Neural progenitor cell (in vitro differentiated cells): Measurements from ENCODE around the gene LPA. TPM values are rescaled to one million over a fixed set of nuclear protein-coding genes. Genes with fewer than 3 reads are reported as not detected.
"Not testable (repeated sequence)": the region's sequence is repeated elsewhere in the genome, so short reads cannot be mapped to it uniquely, and the experiment has no call there.

ENCODE experiments used
- DNase-seq: peaks from one replicate; pipeline ENCODE4 v3.0.0-alpha.2; 2016; ENCODE audit warnings: low spot score
- H2AFZ ChIP-seq: fragments of 200-600 bp; sonication (generic); replicated peaks from 2 replicates; pipeline ENCODE4 v1.6.1; 2016; ENCODE audit warnings: antibody characterized with exemption
- H3F3A ChIP-seq: fragments of 200-600 bp; sonication (generic); 2 replicates; pipeline ENCODE4 v1.6.1; 2016; ENCODE audit warnings: antibody characterized with exemption, low read depth
- H3K27ac ChIP-seq: fragments of 200-600 bp; sonication (generic); 2 replicates; pipeline ENCODE4 v1.5.1; 2016; ENCODE audit warnings: mild to moderate bottlenecking
- H3K27me3 ChIP-seq: fragments of 200-600 bp; sonication (generic); 2 replicates; pipeline ENCODE4 v1.6.1; 2016; ENCODE audit warnings: mild to moderate bottlenecking, moderate library complexity
- H3K36me3 ChIP-seq: fragments of 200-600 bp; sonication (generic); 2 replicates; pipeline ENCODE4 v1.5.1; 2016
- H3K4me1 ChIP-seq: fragments of 200-600 bp; sonication (generic); 2 replicates; pipeline ENCODE4 v1.6.1; 2016; ENCODE audit warnings: mixed run types
- H3K4me2 ChIP-seq: fragments of 200-600 bp; sonication (generic); 2 replicates; pipeline ENCODE4 v1.6.1; 2016
- H3K4me3 ChIP-seq: fragments of 200-600 bp; sonication (generic); 2 replicates; pipeline ENCODE4 v1.5.1; 2016
- H3K79me2 ChIP-seq: fragments of 200-600 bp; sonication (generic); 2 replicates; pipeline ENCODE4 v1.6.1; 2016; ENCODE audit warnings: low read depth
- H3K9ac ChIP-seq: fragments of 200-600 bp; sonication (generic); 2 replicates; pipeline ENCODE4 v1.6.1; 2016
- H3K9me3 ChIP-seq: fragments of 200-600 bp; sonication (generic); 2 replicates; pipeline ENCODE4 v1.5.1; 2016; ENCODE audit warnings: low read depth
- H4K20me1 ChIP-seq: fragments of 200-600 bp; sonication (generic); 2 replicates; pipeline ENCODE4 v1.6.1; 2016; ENCODE audit warnings: low read depth
- H3K27ac Mint-ChIP-seq: 3 replicates; pipeline ENCODE4 v1.8.0; 2021; ENCODE audit warnings: mixed read lengths
- H3K27me3 Mint-ChIP-seq: 2 replicates; pipeline ENCODE4 v1.8.0; 2022; ENCODE audit warnings: low read depth, mild to moderate bottlenecking, inconsistent platforms, moderate library complexity, mixed read lengths; ENCODE audit not compliant: insufficient read depth
- H3K36me3 Mint-ChIP-seq: 3 replicates; pipeline ENCODE4 v1.8.0; 2021; ENCODE audit warnings: mixed read lengths
- H3K4me1 Mint-ChIP-seq: 3 replicates; pipeline ENCODE4 v1.8.0; 2021; ENCODE audit warnings: mixed read lengths
- H3K4me3 Mint-ChIP-seq: 3 replicates; pipeline ENCODE4 v1.8.0; 2021; ENCODE audit warnings: mild to moderate bottlenecking, moderate library complexity, mixed read lengths
- H3K9me3 Mint-ChIP-seq: 3 replicates; pipeline ENCODE4 v1.8.0; 2020; ENCODE audit warnings: mixed read lengths
- EZH2 ChIP-seq: fragments of 200-600 bp; sonication (generic); IDR thresholded peaks from 2 replicates; pipeline ENCODE4 v1.6.1; 2017; ENCODE audit warnings: antibody characterized with exemption, mild to moderate bottlenecking, moderate library complexity
- EZH2phosphoT487 ChIP-seq: fragments of 200-600 bp; sonication (generic); IDR thresholded peaks from 2 replicates; pipeline ENCODE4 v1.6.1; 2017; ENCODE audit warnings: antibody characterized with exemption
- total RNA-seq: library from RNA; depleted of rRNA; stranded (reverse); fragments of >200 nt; gene quantifications from 2 replicates; pipeline ENCODE4 v1.2.3, GENCODE V29; 2015; ENCODE audit warnings: low replicate concordance
- TF ChIP-seq, protein P1 (sequence below): fragments of 200-600 bp; sonication (generic); IDR thresholded peaks from 2 replicates; pipeline ENCODE4 v1.5.1; 2017; ENCODE audit warnings: antibody characterized with exemption, mild to moderate bottlenecking

The LPA gene
- total RNA-seq, 1 donor from 2014 or later = not detected

DNA sequence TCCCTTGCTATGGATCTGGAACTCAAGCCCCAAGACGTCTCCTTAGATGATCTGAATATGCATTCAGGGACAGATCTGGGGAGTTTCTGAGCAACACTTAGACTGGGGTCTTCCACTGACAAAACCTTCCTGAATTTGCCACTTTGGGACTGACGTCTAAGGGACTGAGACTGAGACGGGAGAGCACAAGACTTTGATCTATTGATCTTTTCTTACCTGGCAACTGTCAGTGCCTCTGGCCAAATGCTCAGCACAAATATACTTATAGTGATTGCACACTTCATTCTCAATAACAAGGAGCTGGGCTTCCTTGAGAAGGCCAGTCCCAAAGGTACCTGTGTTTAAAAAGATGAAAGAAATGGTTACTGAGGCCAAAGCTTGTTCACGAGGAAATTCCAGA is 131.8 kb downstream of the LPA start:
- no peak overlapping the region for H2AFZ ChIP-seq

GRCh38 chr6:160531826-160532225 is 132.2 kb downstream of the LPA start:
- Mint-ChIP-seq H3K4me3 (no peak overlapping the region), H3K9me3 (peaks cover 6% of the 10 kb centered on the region), H3K27ac (no peak overlapping the region), H3K36me3 (no peaks in the 10 kb centered on the region), H3K27me3 (no peaks in the 10 kb centered on the region), H3K4me1 (no peaks in the 10 kb centered on the region)
- Histone ChIP-seq H3K9me3 (no peaks in the 10 kb centered on the region), H3K4me1 (no peaks in the 10 kb centered on the region), H3K4me2 (no peak overlapping the region), H3K4me3 (no peak overlapping the region), H3F3A (no peaks in the 10 kb centered on the region), H3K79me2 (no peaks in the 10 kb centered on the region), H3K27me3 (no peaks in the 10 kb centered on the region), H3K27ac (no peak overlapping the region), H4K20me1 (no peaks in the 10 kb centered on the region), H3K9ac (no peak overlapping the region), H2AFZ (no peak overlapping the region), H3K36me3 (no peaks in the 10 kb centered on the region)
- TF ChIP-seq, protein P1, sequence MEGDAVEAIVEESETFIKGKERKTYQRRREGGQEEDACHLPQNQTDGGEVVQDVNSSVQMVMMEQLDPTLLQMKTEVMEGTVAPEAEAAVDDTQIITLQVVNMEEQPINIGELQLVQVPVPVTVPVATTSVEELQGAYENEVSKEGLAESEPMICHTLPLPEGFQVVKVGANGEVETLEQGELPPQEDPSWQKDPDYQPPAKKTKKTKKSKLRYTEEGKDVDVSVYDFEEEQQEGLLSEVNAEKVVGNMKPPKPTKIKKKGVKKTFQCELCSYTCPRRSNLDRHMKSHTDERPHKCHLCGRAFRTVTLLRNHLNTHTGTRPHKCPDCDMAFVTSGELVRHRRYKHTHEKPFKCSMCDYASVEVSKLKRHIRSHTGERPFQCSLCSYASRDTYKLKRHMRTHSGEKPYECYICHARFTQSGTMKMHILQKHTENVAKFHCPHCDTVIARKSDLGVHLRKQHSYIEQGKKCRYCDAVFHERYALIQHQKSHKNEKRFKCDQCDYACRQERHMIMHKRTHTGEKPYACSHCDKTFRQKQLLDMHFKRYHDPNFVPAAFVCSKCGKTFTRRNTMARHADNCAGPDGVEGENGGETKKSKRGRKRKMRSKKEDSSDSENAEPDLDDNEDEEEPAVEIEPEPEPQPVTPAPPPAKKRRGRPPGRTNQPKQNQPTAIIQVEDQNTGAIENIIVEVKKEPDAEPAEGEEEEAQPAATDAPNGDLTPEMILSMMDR = no peak
- TF ChIP-seq EZH2phosphoT487 (no peak), EZH2 (no peak)
- DNase-seq = no peak

More for the DNA sequence above, 131.8 kb downstream of the LPA start:
- no peak for TF ChIP-seq EZH2
- TF ChIP-seq EZH2phosphoT487 = no peak
- TF ChIP-seq, protein P1 = no peak
- Histone ChIP-seq H3F3A (no peaks in the 10 kb centered on the region), H3K79me2 (no peaks in the 10 kb centered on the region), H3K4me1 (no peaks in the 10 kb centered on the region), H3K4me2 (no peak overlapping the region), H4K20me1 (no peaks in the 10 kb centered on the region), H3K9ac (no peak overlapping the region), H3K4me3 (no peak overlapping the region), H3K9me3 (no peaks in the 10 kb centered on the region), H3K36me3 (no peaks in the 10 kb centered on the region), H3K27me3 (no peaks in the 10 kb centered on the region), H3K27ac (no peak overlapping the region)
- DNase-seq = no peak
- H3K9me3 Mint-ChIP-seq = peaks cover 6% of the 10 kb centered on the region
- no peak overlapping the region for H3K27ac Mint-ChIP-seq
- no peak overlapping the region for H3K4me3 Mint-ChIP-seq
- no peaks in the 10 kb centered on the region for H3K27me3 Mint-ChIP-seq
- H3K4me1 Mint-ChIP-seq = no peaks in the 10 kb centered on the region
- H3K36me3 Mint-ChIP-seq = no peaks in the 10 kb centered on the region

DNA sequence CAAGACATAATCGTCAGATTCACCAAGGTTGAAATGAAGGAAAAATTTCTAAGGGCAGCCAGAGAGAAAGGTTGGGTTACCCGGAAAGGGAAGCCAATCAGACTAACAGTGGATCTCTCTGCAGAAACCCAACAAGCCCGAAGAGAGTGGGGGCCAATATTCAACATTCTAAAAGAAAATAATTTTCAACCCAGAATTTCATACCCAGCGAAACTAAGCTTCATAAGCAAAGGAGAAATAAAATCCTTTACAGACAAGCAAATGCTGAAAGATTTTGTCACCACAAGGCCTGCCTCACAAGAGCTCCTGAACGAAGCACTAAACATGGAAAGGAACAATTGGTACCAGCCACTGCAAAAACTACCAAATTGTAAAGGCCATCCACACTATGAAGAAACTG is 134.6 kb downstream of the LPA start:
- not testable (repeated sequence) for H3K9me3 Mint-ChIP-seq, H3K4me1 Mint-ChIP-seq, H3K36me3 Mint-ChIP-seq, H3K27me3 Mint-ChIP-seq, H3K9ac ChIP-seq, H3K4me3 Mint-ChIP-seq, H3K27ac ChIP-seq, H4K20me1 ChIP-seq, H3F3A ChIP-seq, H3K4me1 ChIP-seq, H3K36me3 ChIP-seq, DNase-seq, H3K4me3 ChIP-seq, H3K27me3 ChIP-seq, H3K27ac Mint-ChIP-seq, H3K4me2 ChIP-seq, H2AFZ ChIP-seq, H3K9me3 ChIP-seq, H3K79me2 ChIP-seq

DNA sequence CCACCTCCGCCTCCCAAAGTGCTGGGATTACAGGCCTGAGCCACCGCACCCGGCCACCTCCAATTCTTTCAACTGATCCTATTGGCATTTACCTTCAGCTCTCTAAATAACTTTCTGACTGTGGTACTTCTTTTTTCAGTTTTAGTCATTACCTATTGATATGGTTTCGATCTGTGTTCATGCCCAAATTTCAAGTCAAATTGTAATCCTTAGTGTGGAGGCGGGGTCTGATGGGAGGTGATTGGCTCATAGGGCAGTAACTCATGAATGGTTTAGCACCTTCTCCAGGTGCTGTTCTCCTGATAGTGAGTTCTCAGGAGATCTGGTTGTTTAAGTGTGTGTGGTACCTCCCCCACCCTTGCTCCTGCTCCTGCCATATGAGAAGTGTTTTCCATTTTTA is 140.9 kb downstream of the LPA start:
- Histone ChIP-seq H3K4me2 (no peak overlapping the region), H3K79me2 (no peaks in the 10 kb centered on the region), H4K20me1 (no peaks in the 10 kb centered on the region), H3K27ac (no peak overlapping the region), H3K4me1 (no peaks in the 10 kb centered on the region), H3K4me3 (no peak overlapping the region), H3K36me3 (no peaks in the 10 kb centered on the region), H3K9ac (no peak overlapping the region), H2AFZ (no peak overlapping the region), H3F3A (no peaks in the 10 kb centered on the region), H3K27me3 (peaks cover 6% of the 10 kb centered on the region), H3K9me3 (no peaks in the 10 kb centered on the region)
- Mint-ChIP-seq H3K9me3 (no peaks in the 10 kb centered on the region), H3K27ac (no peak overlapping the region), H3K4me1 (peaks cover 8% of the 10 kb centered on the region), H3K4me3 (no peak overlapping the region), H3K36me3 (no peaks in the 10 kb centered on the region), H3K27me3 (peaks cover 4% of the 10 kb centered on the region)
- TF ChIP-seq, protein P1 = no peak
- TF ChIP-seq EZH2 = no peak
- no peak for TF ChIP-seq EZH2phosphoT487
- DNase-seq = no peak
